ENCODE measurements around the gene CLDN16.

The CLDN16 gene

GRCh38 chr3:190387578-190388213 lies at the start of gene CLDN16:
CLDN16 (plus strand) TSS chr3:190388163; CDS start chr3:190388330, 167 bp downstream.
- DNase-seq (ENCODE audit: low spot score): no peak
- TF ChIP-seq CTCF (IDR thresholded peaks at IDR 0.05; ENCODE audit: extremely low read depth, missing control alignments): no peak

GRCh38 chr3:190338717-190339116 lies 49.2 kb upstream of the CLDN16 start:
- no peak for DNase-seq (ENCODE audit: low spot score)
- TF ChIP-seq CTCF (IDR thresholded peaks at IDR 0.05; ENCODE audit: extremely low read depth, missing control alignments): no peak

GRCh38 chr3:190339130-190339529 lies 48.8 kb upstream of the CLDN16 start:
- TF ChIP-seq CTCF (IDR thresholded peaks at IDR 0.05; ENCODE audit: extremely low read depth, missing control alignments): no peak
- no peak for DNase-seq (ENCODE audit: low spot score)

GRCh38 chr3:190340071-190340470 lies 47.9 kb upstream of the CLDN16 start:
- no peak for TF ChIP-seq CTCF (IDR thresholded peaks at IDR 0.05; ENCODE audit: extremely low read depth, missing control alignments)
- DNase-seq (ENCODE audit: low spot score): no peak

- TF ChIP-seq CTCF (IDR thresholded peaks at IDR 0.05; ENCODE audit: extremely low read depth, missing control alignments): no peak
- DNase-seq (ENCODE audit: low spot score): no peak
These were observed 42.7 kb upstream of the CLDN16 start for GRCh38 chr3:190345027-190345821.

GRCh38 chr3:190345878-190346277 lies 42.1 kb upstream of the CLDN16 start:
- TF ChIP-seq CTCF (IDR thresholded peaks at IDR 0.05; ENCODE audit: extremely low read depth, missing control alignments): no peak
- no peak for DNase-seq (ENCODE audit: low spot score)

GRCh38 chr3:190346541-190346940 lies 41.4 kb upstream of the CLDN16 start:
- no peak for TF ChIP-seq CTCF (IDR thresholded peaks at IDR 0.05; ENCODE audit: extremely low read depth, missing control alignments)
- no peak for DNase-seq (ENCODE audit: low spot score)
